Prostate gland (tissue), 2 donors: ENCODE results near the gene LIN28A. TPM values are rescaled to one million over a fixed set of nuclear protein-coding genes. Genes with fewer than 3 reads are reported as not detected.

ENCODE experiments used
- DNase-seq: peaks from one replicate; pipeline ENCODE4 v3.0.0-alpha.2; 2019; ENCODE audit warnings: low spot score
- H3K27ac ChIP-seq, 2 donors: fragments of 200-600 bp; sonication (generic); 2 replicates each; pipeline ENCODE4 v1.5.1; 2017 to 2019
- H3K27me3 ChIP-seq: fragments of 200-600 bp; sonication (generic); replicated peaks from 2 replicates; pipeline ENCODE4 v1.5.1; 2019; ENCODE audit not compliant: insufficient read depth
- H3K36me3 ChIP-seq, 2 donors: fragments of 200-600 bp; sonication (generic); 1 replicate in 1 of 2; 2 replicates in 1 of 2; pipeline versions ENCODE4 v1.5.1 to v1.8.1; 2017 to 2019
- H3K4me1 ChIP-seq: fragments of 200-600 bp; sonication (generic); replicated peaks from 2 replicates; pipeline ENCODE4 v1.5.1; 2019
- H3K4me3 ChIP-seq, 2 donors: fragments of 200-600 bp; sonication (generic); 2 replicates each; pipeline ENCODE4 v1.5.1; 2017 to 2019
- H3K9me3 ChIP-seq: fragments of 200-600 bp; sonication (generic); 2 replicates; pipeline ENCODE4 v1.5.1; 2017
- CTCF ChIP-seq, 4 experiments: fragments of 200-600 bp in 2 of 4; fragments of 450-650 bp in 2 of 4; sonication (generic) in 2 of 4; IDR thresholded peaks; 1 replicate in 3 of 4; 2 replicates in 1 of 4; pipeline ENCODE4 v1.5.1; 2016 to 2019; ENCODE audit warnings: antibody characterized with exemption in 4 of 4, mild to moderate bottlenecking in 2 of 4, moderate library complexity in 2 of 4
- POLR2A ChIP-seq: fragments of 450-650 bp; IDR thresholded peaks from one replicate; pipeline ENCODE4 v1.6.1; 2016; ENCODE audit warnings: antibody characterized with exemption, mild to moderate bottlenecking
- POLR2AphosphoS5 ChIP-seq: sonication (generic); formaldehyde crosslinking; IDR thresholded peaks from one replicate; pipeline ENCODE4 v1.6.1; 2017; ENCODE audit warnings: antibody characterized with exemption
- WGBS: methylation state at CpG from one replicate; pipeline ENCODE4 v1.1.5; 2018; 5-methylcytosine and 5-hydroxymethylcytosine counted together
- intact Hi-C: fragments of 100-400 bp; cut with DNase I; formaldehyde crosslinking; loops from one replicate; pipeline ENCODE4 v1.14.2; 2022
- total RNA-seq, 2 donors: library from RNA; depleted of rRNA; stranded (reverse); fragments of >200 nt; gene quantifications; one replicate each; pipeline ENCODE4 v1.1.0, GENCODE V29; 2016

The LIN28A gene
- total RNA-seq, 2 donors from 2014 or later, result 0.17 TPM; not detected in 1

- intact Hi-C loops, result no loop called here
- Histone ChIP-seq H3K36me3 (no peaks in the 10 kb centered on the region), H3K9me3 (no peaks in the 10 kb centered on the region), H3K4me1 (no peaks in the 10 kb centered on the region), H3K27me3 (no peaks in the 10 kb centered on the region), H3K27ac (no peak overlapping the region), H3K4me3 (no peak overlapping the region)
- no peak for DNase-seq
- WGBS, result 74% methylated on average over 3 of the region's 3 CpGs
- TF ChIP-seq POLR2A, result no peak
- no peak for TF ChIP-seq CTCF (IDR thresholded peaks at IDR 0.05)
- no peak for TF ChIP-seq POLR2AphosphoS5
Observed at GRCh38 chr1:26459573-26460031, 49.0 kb downstream of the LIN28A start.

- DNase-seq, result peak; percentile 16
- no peak for TF ChIP-seq POLR2AphosphoS5
- TF ChIP-seq CTCF (IDR thresholded peaks at IDR 0.05), result no peak
- TF ChIP-seq POLR2A, result no peak
- no peak overlapping the region for H3K27ac ChIP-seq
- no peak overlapping the region for H3K4me3 ChIP-seq
- intact Hi-C loops, result no loop called here
- H3K36me3 ChIP-seq, result no peaks in the 10 kb centered on the region
- WGBS, result 51% methylated on average over 10 of the region's 10 CpGs
- H3K9me3 ChIP-seq, result no peaks in the 10 kb centered on the region
- H3K27me3 ChIP-seq, result no peaks in the 10 kb centered on the region
- H3K4me1 ChIP-seq, result no peaks in the 10 kb centered on the region
Observed at GRCh38 chr1:26468911-26469310, 58.3 kb downstream of the LIN28A start.

- intact Hi-C loops, result no loop called here
- no peak for DNase-seq
- no peaks in the 10 kb centered on the region for H3K36me3 ChIP-seq
- TF ChIP-seq POLR2A (no peak), POLR2AphosphoS5 (no peak), CTCF (IDR thresholded peaks at IDR 0.05) (no peak)
- no peaks in the 10 kb centered on the region for H3K27me3 ChIP-seq
- no peaks in the 10 kb centered on the region for H3K4me1 ChIP-seq
- no peaks in the 10 kb centered on the region for H3K9me3 ChIP-seq
- WGBS, result 71% methylated on average over 5 of the region's 5 CpGs
- no peak overlapping the region for H3K27ac ChIP-seq
- H3K4me3 ChIP-seq, result no peak overlapping the region
Observed at GRCh38 chr1:26469558-26469957, 58.9 kb downstream of the LIN28A start.

GRCh38 chr1:26470878-26471497 is 60.4 kb downstream of the LIN28A start:
- peak overlapping the region in 1 of 2 donors; percentile 100 for H3K27ac ChIP-seq
- peak overlapping the region in 1 of 2 donors; percentile 99 for H3K4me3 ChIP-seq
- no peaks in the 10 kb centered on the region for H3K9me3 ChIP-seq
- no peaks in the 10 kb centered on the region for H3K4me1 ChIP-seq
- no peak for TF ChIP-seq POLR2AphosphoS5
- no peak for TF ChIP-seq CTCF (IDR thresholded peaks at IDR 0.05)
- TF ChIP-seq POLR2A, result no peak
- DNase-seq, result no peak
- peaks cover 0 to 1% of the 10 kb centered on the region in 2 donors for H3K36me3 ChIP-seq
- H3K27me3 ChIP-seq, result no peaks in the 10 kb centered on the region
- 34% methylated on average over 14 of the region's 14 CpGs for WGBS
- intact Hi-C loops, result loop anchor here (5.0 kb wide), 1 partner anchor 39 kb away; the partner anchor contains the start of gene DHDDS
